Duodenal mucosa (tissue), 2 donors: Measurements from ENCODE around the gene CLDN6.

ENCODE experiments used
- H3K27ac ChIP-seq: one replicate; pipeline ENCODE4 v1.7.0; 2013; ENCODE audit warnings: low read depth, low read length
- H3K27me3 ChIP-seq, 2 donors: one replicate each; pipeline ENCODE4 v1.7.0; 2013; ENCODE audit warnings: low read length in 2 of 2, control low read depth in 1 of 2; ENCODE audit not compliant: insufficient read depth in 2 of 2, control insufficient read depth in 1 of 2
- H3K36me3 ChIP-seq, 2 donors: one replicate each; pipeline ENCODE4 v1.7.0; 2013; ENCODE audit warnings: low read length in 2 of 2, control low read depth in 1 of 2; ENCODE audit not compliant: insufficient read depth in 2 of 2, control insufficient read depth in 1 of 2
- H3K4me1 ChIP-seq, 2 donors: one replicate each; pipeline ENCODE4 v1.7.0; 2013; ENCODE audit warnings: low read length in 2 of 2, control low read depth in 1 of 2; ENCODE audit not compliant: insufficient read depth in 2 of 2, control insufficient read depth in 1 of 2
- H3K4me3 ChIP-seq, 2 donors: one replicate each; pipeline ENCODE4 v1.7.0; 2013; ENCODE audit warnings: low read length in 2 of 2, low read depth in 1 of 2
- H3K9ac ChIP-seq, 2 donors: one replicate each; pipeline ENCODE4 v1.7.0; 2013; ENCODE audit warnings: low read length in 2 of 2, low read depth in 1 of 2
- H3K9me3 ChIP-seq, 2 donors: one replicate each; pipeline ENCODE4 v1.7.0; 2013; ENCODE audit warnings: low read length in 2 of 2, control low read depth in 1 of 2; ENCODE audit not compliant: control insufficient read depth in 1 of 2

Gene CLDN6

DNA sequence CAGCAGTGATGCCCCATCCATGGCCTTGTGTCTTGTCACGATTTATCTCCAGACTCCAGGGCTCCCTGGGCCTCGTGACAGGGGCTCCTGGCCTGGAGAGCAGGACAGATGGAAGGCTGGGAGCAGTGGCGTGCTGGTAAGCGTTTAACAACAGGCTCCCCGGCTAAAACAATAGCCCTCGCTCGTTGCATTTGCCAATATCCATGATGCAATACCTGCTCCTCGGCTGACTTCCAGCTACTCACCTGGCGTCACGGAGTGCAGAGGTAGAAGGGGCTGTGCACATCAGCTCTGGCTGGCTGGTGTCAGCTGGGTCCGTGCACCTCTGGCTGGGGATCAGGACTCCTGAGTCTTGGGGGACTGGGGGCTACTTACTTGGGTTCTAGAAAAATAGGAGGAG lies 20.3 kb upstream of the CLDN6 start:
- Histone ChIP-seq H3K4me3 (peak overlapping the region in 1 of 2 donors; percentile 21), H3K36me3 (no peaks in the 10 kb centered on the region), H3K27me3 (peaks cover 20% of the 10 kb centered on the region in 2 donors), H3K9ac (no peak overlapping the region), H3K4me1 (peaks cover 12 to 14% of the 10 kb centered on the region in 2 donors), H3K27ac (no peak overlapping the region), H3K9me3 (no peaks in the 10 kb centered on the region)

DNA sequence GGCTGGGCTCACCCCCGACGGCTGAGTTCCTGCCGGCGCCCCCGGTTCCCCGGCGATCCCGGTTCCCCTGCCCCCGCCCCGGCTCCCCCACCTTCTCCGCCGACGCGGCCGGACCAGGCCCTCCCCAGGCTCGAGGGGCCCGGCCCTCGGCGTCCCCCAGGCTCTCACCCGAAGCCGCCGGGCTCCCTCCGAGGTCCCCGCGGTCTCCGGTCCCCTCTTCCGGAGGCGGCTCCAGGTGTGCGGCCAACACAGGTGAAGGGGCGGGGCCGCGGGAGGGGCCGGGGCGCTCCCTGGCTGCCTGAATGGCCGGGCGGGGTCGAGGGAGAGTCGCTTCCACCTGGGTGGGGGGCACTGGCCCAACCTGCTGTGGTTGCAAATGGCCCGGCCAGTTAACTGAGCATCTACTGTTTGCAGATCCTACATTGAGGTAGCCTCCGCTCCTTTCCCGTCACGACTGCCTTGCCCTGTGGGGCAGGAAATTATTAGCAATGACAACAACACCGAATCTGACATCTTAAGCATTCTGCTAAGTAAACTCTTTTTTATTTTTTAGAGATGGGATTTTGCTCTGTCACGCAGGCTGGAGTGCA lies 18.8 kb upstream of the CLDN6 start, which contains the start of gene BICDL2:
TSS of gene BICDL2 (minus strand) at position 219 of the 590 bp plus-strand sequence. CDS start 1,448 bp downstream, outside the sequence.
- H3K27ac ChIP-seq = peak within 1 kb of the TSS; percentile 20
- H3K4me1 ChIP-seq = peaks cover 21 to 22% of the 10 kb centered on the region in 2 donors
- peak within 1 kb of the TSS; percentile 67 to 74 for H3K4me3 ChIP-seq
- H3K9ac ChIP-seq = peak within 1 kb of the TSS; percentile 25 to 52
- H3K9me3 ChIP-seq = no peaks in the 10 kb centered on the region
- no peaks in the 10 kb centered on the region for H3K36me3 ChIP-seq
- peaks cover 20 to 26% of the 10 kb centered on the region in 2 donors for H3K27me3 ChIP-seq

DNA sequence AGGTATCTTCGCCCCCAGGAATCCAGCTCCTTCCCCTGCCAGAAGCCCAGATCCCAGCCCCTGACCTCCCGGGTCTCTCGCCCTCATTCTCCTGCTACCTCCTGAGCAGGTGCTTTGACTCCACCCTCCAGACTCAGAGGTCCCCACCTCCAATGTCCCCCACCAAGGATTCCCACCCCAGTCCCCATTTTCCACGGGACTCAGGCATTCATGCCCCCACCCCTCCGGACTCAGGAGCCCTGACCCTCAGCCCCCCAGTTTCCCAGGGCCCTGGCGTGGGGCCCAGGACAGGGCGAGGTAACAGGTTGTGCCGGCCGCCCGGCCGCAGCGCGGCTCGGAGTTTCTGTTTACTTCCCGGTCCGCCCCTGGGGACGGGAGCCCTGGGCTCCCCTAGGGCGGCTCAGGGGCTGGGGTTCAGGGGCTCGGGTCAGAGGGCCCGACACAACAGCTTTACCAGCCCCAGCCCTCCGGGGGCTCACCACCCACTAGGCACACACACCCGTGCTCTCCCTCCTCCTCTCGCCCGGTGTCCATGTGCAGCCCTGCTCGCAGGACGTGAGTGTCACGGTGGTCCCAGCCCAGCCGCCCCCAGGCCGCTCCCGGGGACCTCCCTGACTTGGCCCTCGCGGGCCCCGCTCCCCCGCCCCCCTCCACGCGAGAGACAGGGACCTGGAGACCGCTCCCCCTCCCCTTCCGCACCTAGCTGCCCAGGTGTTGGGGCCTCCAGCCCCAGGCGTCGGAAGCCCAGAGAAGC lies 18.2 kb upstream of the CLDN6 start:
- Histone ChIP-seq H3K4me1 (peaks cover 22 to 27% of the 10 kb centered on the region in 2 donors), H3K36me3 (no peaks in the 10 kb centered on the region), H3K4me3 (peak overlapping the region; percentile 67 to 74), H3K27me3 (peaks cover 20 to 26% of the 10 kb centered on the region in 2 donors), H3K27ac (peak overlapping the region; percentile 20), H3K9ac (peak overlapping the region; percentile 25 to 52), H3K9me3 (no peaks in the 10 kb centered on the region)

DNA sequence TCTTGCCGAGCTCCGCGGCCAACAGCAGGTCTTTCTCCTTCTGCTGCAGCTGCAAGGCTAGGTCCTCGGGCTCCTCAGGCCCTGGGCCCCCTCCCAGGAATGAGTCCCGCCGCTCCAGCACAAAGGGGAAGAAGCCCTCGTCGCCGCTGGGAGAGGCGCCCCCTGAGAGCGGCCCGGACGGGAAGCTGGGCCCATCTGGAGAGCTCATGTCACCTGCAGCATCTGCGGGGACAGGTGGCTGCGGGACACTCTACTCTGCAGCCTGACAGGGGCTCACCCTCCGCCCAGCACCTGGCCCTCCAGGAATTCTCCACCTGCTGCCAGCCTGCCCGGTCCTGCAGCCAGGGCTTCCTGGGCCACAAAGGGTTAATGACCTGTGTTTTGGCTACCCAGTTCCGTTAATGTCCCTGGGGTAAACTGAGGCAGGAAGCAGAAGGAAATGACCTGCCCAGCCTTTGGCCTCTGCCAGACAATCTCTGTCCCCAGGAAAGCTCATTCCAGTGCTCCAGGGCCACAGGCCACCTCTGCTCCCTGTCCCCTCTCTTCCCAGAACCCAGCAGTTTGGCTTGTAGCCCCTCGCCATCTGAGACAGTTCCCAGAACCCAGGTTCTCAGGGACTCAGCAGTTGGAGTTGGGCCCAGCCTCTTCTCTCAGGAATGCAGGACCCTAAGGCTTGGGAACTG lies 17.4 kb upstream of the CLDN6 start:
- Histone ChIP-seq H3K9ac (peak overlapping the region in 1 of 2 donors; percentile 52), H3K4me3 (peak overlapping the region; percentile 67 to 74), H3K27ac (no peak overlapping the region)

DNA sequence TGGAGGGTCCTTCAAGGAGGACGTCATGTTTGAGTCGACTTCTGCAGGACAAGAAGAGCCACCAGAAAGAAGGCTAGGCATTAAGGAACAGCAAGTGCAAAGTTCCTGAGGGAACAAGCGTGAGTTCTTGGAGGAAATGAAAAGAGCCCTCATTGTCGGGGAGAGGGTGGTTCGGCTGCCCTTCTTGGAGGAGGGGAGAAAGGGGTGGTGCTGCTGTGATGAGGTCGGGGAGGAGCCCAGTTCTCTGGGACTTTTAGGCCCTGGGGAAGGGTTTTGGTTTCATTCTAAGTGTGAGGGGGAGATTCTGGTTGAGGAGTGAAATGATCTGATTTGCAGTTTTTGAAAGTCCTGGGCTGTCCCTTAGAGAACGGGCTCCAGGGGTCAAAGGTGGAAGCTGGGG lies 14.6 kb upstream of the CLDN6 start:
- Histone ChIP-seq H3K27me3 (peaks cover 25 to 34% of the 10 kb centered on the region in 2 donors), H3K27ac (no peak overlapping the region), H3K9ac (no peak overlapping the region), H3K9me3 (no peaks in the 10 kb centered on the region), H3K36me3 (no peaks in the 10 kb centered on the region), H3K4me3 (no peak overlapping the region), H3K4me1 (peaks cover 20 to 26% of the 10 kb centered on the region in 2 donors)

More for the DNA sequence above, 17.4 kb upstream of the CLDN6 start:
- H3K36me3 ChIP-seq = no peaks in the 10 kb centered on the region
- peaks cover 22 to 27% of the 10 kb centered on the region in 2 donors for H3K4me1 ChIP-seq
- H3K9me3 ChIP-seq = no peaks in the 10 kb centered on the region
- peaks cover 25 to 29% of the 10 kb centered on the region in 2 donors for H3K27me3 ChIP-seq

DNA sequence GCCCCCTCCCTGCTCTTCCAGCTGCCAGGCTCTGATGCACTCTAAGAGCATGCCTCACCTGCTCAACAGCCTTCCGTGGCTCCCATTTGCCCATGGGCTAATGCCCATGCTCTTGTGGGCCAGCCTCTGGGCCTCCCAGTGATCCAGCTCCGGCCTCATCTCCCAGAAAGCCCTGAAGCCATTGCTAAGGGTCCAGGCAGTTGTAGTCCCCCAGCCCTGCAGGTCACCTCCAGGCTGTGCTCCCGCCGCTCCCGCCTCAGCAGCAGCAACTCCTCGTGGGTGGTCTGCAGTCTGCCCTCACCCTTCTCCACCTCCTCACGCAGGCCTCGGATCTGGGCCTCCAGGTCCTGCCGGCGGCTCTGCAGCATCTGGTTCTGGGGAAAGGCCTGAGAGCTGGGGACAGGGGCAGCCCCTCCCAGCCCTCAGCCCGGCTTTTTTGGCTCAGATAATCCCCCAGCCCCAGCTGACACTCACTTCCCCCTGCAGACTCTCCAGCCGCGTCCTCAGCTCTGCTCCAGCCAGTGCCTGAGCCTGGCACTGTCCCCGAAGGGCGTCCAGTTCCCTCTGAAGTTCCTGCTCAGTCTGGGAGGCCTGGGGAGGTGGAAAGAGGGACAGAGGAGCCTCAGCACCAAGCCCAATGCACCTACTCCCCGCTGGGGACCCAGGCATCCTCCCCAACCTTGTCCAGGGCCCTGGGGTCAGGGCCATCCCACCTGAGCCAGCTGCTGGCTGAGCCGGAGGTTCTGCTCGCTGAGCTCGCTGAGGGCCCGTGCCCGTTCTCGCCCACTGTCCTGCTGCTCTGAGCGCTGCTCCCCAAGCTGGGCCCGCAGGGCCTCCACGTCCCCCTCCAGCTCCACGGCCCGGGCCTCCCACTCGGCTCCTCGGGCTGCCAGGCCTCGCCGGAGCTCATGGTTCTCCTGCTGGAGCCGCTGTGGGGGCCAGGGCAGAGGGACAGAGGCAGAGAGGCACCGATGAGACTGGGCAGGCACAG lies 12.5 kb upstream of the CLDN6 start:
- Histone ChIP-seq H3K27me3 (peaks cover 22 to 26% of the 10 kb centered on the region in 2 donors), H3K27ac (no peak overlapping the region), H3K36me3 (peaks cover 13 to 19% of the 10 kb centered on the region in 2 donors)

DNA sequence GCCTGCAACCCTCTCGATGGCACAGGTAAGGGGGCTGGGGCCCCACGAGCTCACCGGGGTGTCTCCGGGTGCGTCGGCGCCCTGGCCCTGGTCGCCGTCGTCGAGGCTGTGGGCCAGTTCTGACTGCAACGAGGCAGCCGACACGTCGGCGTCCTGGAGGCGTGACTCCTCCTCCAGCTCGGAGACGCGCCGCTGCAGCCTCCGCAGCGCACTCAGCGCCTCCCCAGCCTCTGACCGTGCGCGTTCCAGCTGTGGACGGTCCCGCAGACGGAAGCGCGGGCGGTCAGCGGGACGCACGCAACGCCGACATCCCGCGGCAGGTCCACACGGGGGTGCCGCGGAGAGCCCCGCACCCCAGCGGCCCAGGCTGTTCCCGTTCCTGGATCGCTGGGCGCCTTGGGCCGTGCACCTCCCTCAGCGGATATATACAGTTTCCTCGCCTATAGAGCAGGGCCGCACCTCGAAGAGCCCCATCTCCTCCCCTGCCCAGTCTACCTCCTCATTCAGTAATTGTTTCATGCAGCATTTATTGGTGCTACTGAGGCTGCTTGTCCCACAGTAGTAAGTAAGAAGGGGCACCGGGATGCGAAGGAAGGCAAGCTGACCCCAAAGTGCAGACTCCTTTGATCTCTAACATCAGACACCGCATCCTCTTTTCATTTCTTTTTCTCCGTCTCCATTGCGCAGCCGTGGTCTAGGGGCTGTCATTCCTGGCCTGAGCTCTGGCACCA lies 11.7 kb upstream of the CLDN6 start:
- H3K27ac ChIP-seq = no peak overlapping the region
- no peak overlapping the region for H3K9ac ChIP-seq
- peaks cover 20 to 25% of the 10 kb centered on the region in 2 donors for H3K27me3 ChIP-seq
- no peaks in the 10 kb centered on the region for H3K9me3 ChIP-seq
- H3K4me3 ChIP-seq = no peak overlapping the region
- peaks cover 13 to 20% of the 10 kb centered on the region in 2 donors for H3K36me3 ChIP-seq
- H3K4me1 ChIP-seq = peaks cover 21 to 26% of the 10 kb centered on the region in 2 donors

More for the DNA sequence above, 12.5 kb upstream of the CLDN6 start:
- Histone ChIP-seq H3K9ac (no peak overlapping the region), H3K9me3 (no peaks in the 10 kb centered on the region), H3K4me3 (no peak overlapping the region), H3K4me1 (peaks cover 21 to 26% of the 10 kb centered on the region in 2 donors)

DNA sequence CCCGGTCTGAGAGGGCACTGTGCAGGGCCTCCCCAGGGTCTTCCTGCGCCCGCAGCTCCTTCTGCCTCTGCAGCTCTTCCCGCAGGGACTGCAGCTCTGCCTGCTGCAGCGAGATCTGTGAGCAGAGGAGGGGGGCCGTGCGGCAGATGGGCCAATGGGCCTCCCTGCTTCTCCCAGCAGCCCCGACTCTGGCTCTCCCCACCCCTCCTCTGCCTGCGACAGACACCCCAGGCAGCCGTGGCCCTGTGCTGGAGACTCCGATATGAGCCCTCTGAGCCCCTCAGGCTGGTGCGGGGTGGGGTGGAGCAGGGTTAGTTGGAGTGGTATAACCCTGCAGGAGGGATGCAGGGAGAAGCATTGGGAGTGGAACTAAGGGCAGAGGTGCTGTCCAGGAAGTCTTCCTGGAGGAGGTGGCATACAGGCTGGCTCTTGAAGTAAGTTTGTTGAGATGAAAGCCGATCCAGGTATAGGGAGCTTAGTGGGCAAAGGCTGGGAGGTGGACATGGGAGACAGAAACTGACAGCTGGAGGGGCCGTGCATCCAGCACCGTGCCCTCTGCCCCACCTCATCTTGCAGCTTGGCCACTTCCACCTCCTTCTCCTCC lies 10.8 kb upstream of the CLDN6 start:
- Histone ChIP-seq H3K4me1 (peaks cover 21 to 26% of the 10 kb centered on the region in 2 donors), H3K4me3 (no peak overlapping the region), H3K9ac (no peak overlapping the region), H3K36me3 (peaks cover 13 to 20% of the 10 kb centered on the region in 2 donors), H3K9me3 (no peaks in the 10 kb centered on the region), H3K27ac (no peak overlapping the region), H3K27me3 (peaks cover 17 to 25% of the 10 kb centered on the region in 2 donors)
